CD4-positive, alpha-beta T cell treated with Interleukin-6 for 4 hours (primary cell): Measurements from ENCODE around the gene OR51V1.
"Not testable (repeated sequence)": the region's sequence is repeated elsewhere in the genome, so short reads cannot be mapped to it uniquely, and the experiment has no call there.

ENCODE experiments used
- DNase-seq: peaks from one replicate; pipeline ENCODE4 v3.0.0-alpha.2; 2020; ENCODE audit warnings: mixed read lengths

The OR51V1 gene

GRCh38 chr11:5200582-5200981 lies at the start of gene OR51V1:
Gene OR51V1 (minus strand): TSS chr11:5200682. CDS start chr11:5200682, 0 bp downstream.
- DNase-seq: no peak

GRCh38 chr11:5249807-5250396 lies 49.4 kb upstream of the OR51V1 start, which contains the start of gene HBG1:
Gene HBG1 (minus strand): TSS chr11:5249857. CDS start chr11:5249804, 53 bp downstream.
- DNase-seq: not testable (repeated sequence)

- not testable (repeated sequence) for DNase-seq
Measured at GRCh38 chr11:5248498-5248897, 48.0 kb upstream of the OR51V1 start.

- DNase-seq: no peak
Measured at GRCh38 chr11:5247472-5248192, 47.1 kb upstream of the OR51V1 start.

GRCh38 chr11:5246772-5247471 lies 46.4 kb upstream of the OR51V1 start:
- DNase-seq: no peak

- no peak for DNase-seq
Measured at GRCh38 chr11:5245155-5245554, 44.7 kb upstream of the OR51V1 start.

- no peak for DNase-seq
Measured at GRCh38 chr11:5243816-5244180, 43.3 kb upstream of the OR51V1 start.

- no peak for DNase-seq
Measured at GRCh38 chr11:5242933-5243815, 42.7 kb upstream of the OR51V1 start.

- no peak for DNase-seq
Measured at GRCh38 chr11:5242208-5242607, 41.7 kb upstream of the OR51V1 start.

GRCh38 chr11:5241458-5241857 lies 41.0 kb upstream of the OR51V1 start:
- DNase-seq: no peak

- DNase-seq: no peak
Measured at GRCh38 chr11:5240458-5240857, 40.0 kb upstream of the OR51V1 start.

- DNase-seq: no peak
Measured at GRCh38 chr11:5240056-5240455, 39.6 kb upstream of the OR51V1 start.

GRCh38 chr11:5239046-5239445 lies 38.6 kb upstream of the OR51V1 start:
- no peak for DNase-seq

GRCh38 chr11:5238486-5238885 lies 38.0 kb upstream of the OR51V1 start:
- DNase-seq: no peak

- DNase-seq: no peak
Measured at GRCh38 chr11:5237420-5237819, 36.9 kb upstream of the OR51V1 start.

GRCh38 chr11:5235364-5236095 lies 35.0 kb upstream of the OR51V1 start:
- DNase-seq: no peak

GRCh38 chr11:5234381-5234834 lies 33.9 kb upstream of the OR51V1 start, which contains the start of gene HBD:
Gene HBD (minus strand): TSS chr11:5234483. CDS start chr11:5234433, 50 bp downstream.
- DNase-seq: no peak

- no peak for DNase-seq
Measured at GRCh38 chr11:5233307-5233706, 32.8 kb upstream of the OR51V1 start.

GRCh38 chr11:5232821-5233220 lies 32.3 kb upstream of the OR51V1 start:
- no peak for DNase-seq

GRCh38 chr11:5232176-5232575 lies 31.7 kb upstream of the OR51V1 start:
- no peak for DNase-seq

- DNase-seq: no peak
Measured at GRCh38 chr11:5231111-5231510, 30.6 kb upstream of the OR51V1 start.

GRCh38 chr11:5230266-5230665 lies 29.8 kb upstream of the OR51V1 start:
- DNase-seq: no peak
